ENCODE results near the gene PTPN2. TPM values are rescaled to one million over a fixed set of nuclear protein-coding genes. Genes with fewer than 3 reads are reported as not detected.
"Not testable (repeated sequence)": the region's sequence is repeated elsewhere in the genome, so short reads cannot be mapped to it uniquely, and the experiment has no call there.

Gene PTPN2
- total RNA-seq, 2 experiments from 2014 or later: 49.4 to 53.8 TPM

- Histone ChIP-seq H3K4me3 (ENCODE audit: low read length) (peak overlapping the region; percentile 61), H3K27ac (ENCODE audit: low read depth in 1 of 2, low read length in 2 of 2) (peak overlapping the region in 1 of 2 donors; percentile 12), H3K27me3 (ENCODE audit: control insufficient read depth in 1 of 2, insufficient read depth in 2 of 2, low read length in 2 of 2) (no peaks in the 10 kb centered on the region), H3K9me3 (ENCODE audit: control insufficient read depth in 1 of 2, insufficient read depth in 1 of 2, low read length in 2 of 2) (no peaks in the 10 kb centered on the region), H3K36me3 (ENCODE audit: insufficient read depth, low read length) (no peaks in the 10 kb centered on the region), H3K4me1 (ENCODE audit: insufficient read depth, low read length) (peaks cover 51% of the 10 kb centered on the region)
- Mint-ChIP-seq H3K27ac (peak overlapping the region; percentile 99), H3K4me1 (ENCODE audit: low read depth) (peaks cover 67% of the 10 kb centered on the region), H3K27me3 (no peaks in the 10 kb centered on the region), H3K36me3 (ENCODE audit: low read depth) (peaks cover 18% of the 10 kb centered on the region), H3K9me3 (no peaks in the 10 kb centered on the region), H3K4me3 (peak overlapping the region; percentile 95)
- CTCF ChIA-PET: interaction anchor here (0.6 to 1.7 kb wide), 5 partner anchors 11 to 174 kb away, joined by 3 to 4 read pairs (median 3); no protein-coding TSS in a partner anchor
- POLR2A ChIA-PET: interaction anchor here (0.6 to 3.6 kb wide), 22 partner anchors 8 to 506 kb away, joined by 3 to 45 read pairs (median 6); partner anchors contain the start of genes AFG3L2, CEP192, CEP76 and PSMG2
- intact Hi-C loops (cut with DNase I, micrococcal nuclease): loop anchor here (2.0 to 10.0 kb wide), 4 partner anchors 40 to 842 kb away; partner anchors contain the start of genes FAM210A (in 1 of the 2) and RNMT (in 1 of the 2)
- no peak for ATAC-seq (ENCODE audit: poor library complexity)
- TF ChIP-seq CTCF (IDR thresholded peaks at IDR 0.05): no peak
- DNase-seq: peak in 3 of 14 experiments; percentile 8 to 13 (median 8)
Observed at GRCh38 chr18:12882453-12883371, 1.3 kb downstream of the PTPN2 start.

GRCh38 chr18:12880541-12880910 is 3.5 kb downstream of the PTPN2 start:
- Histone ChIP-seq H3K4me3 (ENCODE audit: low read length) (no peak overlapping the region), H3K27ac (ENCODE audit: low read depth in 1 of 2, low read length in 2 of 2) (no peak overlapping the region), H3K9me3 (ENCODE audit: control insufficient read depth in 1 of 2, insufficient read depth in 1 of 2, low read length in 2 of 2) (no peaks in the 10 kb centered on the region), H3K27me3 (ENCODE audit: control insufficient read depth in 1 of 2, insufficient read depth in 2 of 2, low read length in 2 of 2) (no peaks in the 10 kb centered on the region), H3K36me3 (ENCODE audit: insufficient read depth, low read length) (no peaks in the 10 kb centered on the region), H3K4me1 (ENCODE audit: insufficient read depth, low read length) (peaks cover 48% of the 10 kb centered on the region)
- H3K36me3 Mint-ChIP-seq (ENCODE audit: low read depth): peaks cover 23% of the 10 kb centered on the region
- peaks cover 77% of the 10 kb centered on the region for H3K4me1 Mint-ChIP-seq (ENCODE audit: low read depth)
- CTCF ChIA-PET: no interaction called here
- POLR2A ChIA-PET: interaction anchor here (2.2 kb wide), 1 partner anchor 504 kb away, joined by 8 read pairs; the partner anchor contains the start of gene AFG3L2
- H3K27me3 Mint-ChIP-seq: no peaks in the 10 kb centered on the region
- no peak for TF ChIP-seq CTCF (IDR thresholded peaks at IDR 0.05)
- no peak for DNase-seq
- H3K9me3 Mint-ChIP-seq: no peaks in the 10 kb centered on the region
- intact Hi-C loops (cut with DNase I, micrococcal nuclease): loop anchor here in 1 of 2 experiments (5.0 to 10.0 kb wide), 2 partner anchors 38 to 844 kb away; partner anchors contain the start of genes FAM210A and RNMT
- peak overlapping the region; percentile 99 for H3K27ac Mint-ChIP-seq
- peak overlapping the region; percentile 95 for H3K4me3 Mint-ChIP-seq
- ATAC-seq (ENCODE audit: poor library complexity): no peak

GRCh38 chr18:12879840-12880540 is 4.0 kb downstream of the PTPN2 start:
- DNase-seq: peak in 2 of 14 experiments; percentile 27 to 39
- peak overlapping the region; percentile 99 for H3K27ac Mint-ChIP-seq
- Histone ChIP-seq H3K4me3 (ENCODE audit: low read length) (no peak overlapping the region), H3K36me3 (ENCODE audit: insufficient read depth, low read length) (no peaks in the 10 kb centered on the region), H3K4me1 (ENCODE audit: insufficient read depth, low read length) (peaks cover 44% of the 10 kb centered on the region), H3K27ac (ENCODE audit: low read depth in 1 of 2, low read length in 2 of 2) (no peak overlapping the region), H3K9me3 (ENCODE audit: control insufficient read depth in 1 of 2, insufficient read depth in 1 of 2, low read length in 2 of 2) (no peaks in the 10 kb centered on the region), H3K27me3 (ENCODE audit: control insufficient read depth in 1 of 2, insufficient read depth in 2 of 2, low read length in 2 of 2) (no peaks in the 10 kb centered on the region)
- H3K4me3 Mint-ChIP-seq: peak overlapping the region; percentile 95
- no peaks in the 10 kb centered on the region for H3K9me3 Mint-ChIP-seq
- peaks cover 74% of the 10 kb centered on the region for H3K4me1 Mint-ChIP-seq (ENCODE audit: low read depth)
- TF ChIP-seq CTCF (IDR thresholded peaks at IDR 0.05): no peak
- H3K36me3 Mint-ChIP-seq (ENCODE audit: low read depth): peaks cover 23% of the 10 kb centered on the region
- intact Hi-C loops (cut with DNase I, micrococcal nuclease): loop anchor here in 1 of 2 experiments (5.0 to 10.0 kb wide), 2 partner anchors 38 to 845 kb away; partner anchors contain the start of genes FAM210A and RNMT
- no peaks in the 10 kb centered on the region for H3K27me3 Mint-ChIP-seq
- POLR2A ChIA-PET: interaction anchor here (2.2 kb wide), 1 partner anchor 503 kb away, joined by 8 read pairs; the partner anchor contains the start of gene AFG3L2
- CTCF ChIA-PET: no interaction called here
- no peak for ATAC-seq (ENCODE audit: poor library complexity)

- Mint-ChIP-seq H3K4me1 (ENCODE audit: low read depth) (peaks cover 51% of the 10 kb centered on the region), H3K36me3 (ENCODE audit: low read depth) (peaks cover 12% of the 10 kb centered on the region)
- H3K9me3 Mint-ChIP-seq; intact Hi-C loops (cut with DNase I, micrococcal nuclease); H3K4me3 Mint-ChIP-seq; CTCF ChIA-PET; H3K27me3 Mint-ChIP-seq; DNase-seq; H3K4me3 ChIP-seq (ENCODE audit: low read length); H3K27ac Mint-ChIP-seq; H3K36me3 ChIP-seq (ENCODE audit: insufficient read depth, low read length); H3K27me3 ChIP-seq (ENCODE audit: control insufficient read depth in 1 of 2, insufficient read depth in 2 of 2, low read length in 2 of 2); ATAC-seq (ENCODE audit: poor library complexity); H3K27ac ChIP-seq (ENCODE audit: low read depth in 1 of 2, low read length in 2 of 2); H3K9me3 ChIP-seq (ENCODE audit: control insufficient read depth in 1 of 2, insufficient read depth in 1 of 2, low read length in 2 of 2): not testable (repeated sequence)
- POLR2A ChIA-PET: interaction anchor here (0.6 to 1.0 kb wide), 2 partner anchors 9 to 74 kb away, joined by 3 read pairs; partner anchors contain the start of gene PTPN2
- H3K4me1 ChIP-seq (ENCODE audit: insufficient read depth, low read length): peaks cover 16% of the 10 kb centered on the region
Observed at GRCh38 chr18:12874992-12875391, 9.0 kb downstream of the PTPN2 start.

Data from CD4-positive, alpha-beta T cell (primary cell).